Embryonic facial prominence (tissue), 1 donor: ENCODE results near the gene SLC4A7.
A peak's percentile ranks its signal among the peaks of the same experiment; 100 is the strongest.
"Not testable (repeated sequence)": the region's sequence is repeated elsewhere in the genome, so short reads cannot be mapped to it uniquely, and the experiment has no call there.

Experiments used
- DNase-seq: peaks from one replicate; pipeline ENCODE4 v3.0.0-alpha.2; 2016; ENCODE audit errors: extremely low spot score

SLC4A7 gene

GRCh38 chr3:27429909-27430308 lies 54.3 kb downstream of the SLC4A7 start:
- DNase-seq: no peak

DNA sequence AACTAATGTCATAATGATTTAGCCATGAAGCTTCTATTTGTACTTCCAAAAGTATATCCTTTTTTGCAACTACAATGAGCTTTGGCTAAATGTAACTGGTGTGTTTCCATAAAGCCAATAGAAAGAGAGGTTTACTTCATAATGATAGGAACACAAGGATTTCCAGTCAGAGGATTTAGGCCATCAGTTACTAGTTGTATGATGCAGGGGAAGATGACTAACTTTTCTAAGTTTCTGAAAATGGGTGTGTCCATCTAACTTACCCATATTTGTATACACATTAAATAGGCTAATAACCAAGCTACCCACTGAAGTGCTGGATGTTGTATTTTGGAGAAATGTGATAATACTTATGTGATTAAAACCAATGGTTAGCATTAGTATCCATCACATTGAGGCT lies 55.7 kb downstream of the SLC4A7 start:
- no peak for DNase-seq

- DNase-seq: no peak
Measured at GRCh38 chr3:27426926-27427325, 57.3 kb downstream of the SLC4A7 start.

GRCh38 chr3:27425896-27426565 lies 58.2 kb downstream of the SLC4A7 start:
- no peak for DNase-seq

DNA sequence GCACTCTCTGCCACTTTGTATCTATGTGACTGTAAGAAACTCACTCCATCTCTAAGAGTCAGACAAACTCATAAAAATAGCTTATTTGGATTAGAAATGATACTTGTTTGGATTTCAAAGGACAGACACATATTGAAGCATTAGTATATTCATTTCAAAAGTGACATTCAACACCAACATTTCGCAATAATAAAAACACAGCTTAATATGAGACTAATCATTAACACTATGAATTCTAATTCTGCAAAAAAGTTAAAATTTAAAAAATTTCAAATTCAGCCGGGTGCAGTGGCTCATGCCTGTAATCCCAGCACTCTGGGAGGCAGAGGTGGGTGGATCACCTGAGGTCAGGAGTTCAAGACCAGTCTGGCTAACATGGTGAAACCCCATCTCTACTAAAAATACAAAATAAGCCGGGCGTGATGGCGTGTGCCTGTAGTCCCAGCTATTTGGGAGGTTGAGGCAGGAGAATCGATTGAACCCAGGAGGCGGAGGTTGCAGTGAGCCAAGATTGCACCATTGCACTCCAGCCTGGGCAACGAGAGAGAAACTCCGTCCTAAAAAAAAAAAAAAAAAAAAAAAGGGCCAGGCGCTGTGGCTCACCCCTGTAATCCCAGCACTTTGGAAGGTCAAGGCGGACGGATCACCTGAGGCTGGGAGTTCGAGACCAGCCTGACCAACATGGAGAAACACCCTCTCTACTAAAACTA lies 59.2 kb downstream of the SLC4A7 start:
- not testable (repeated sequence) for DNase-seq

- no peak for DNase-seq
Measured at GRCh38 chr3:27423463-27423862, 60.7 kb downstream of the SLC4A7 start.

DNA sequence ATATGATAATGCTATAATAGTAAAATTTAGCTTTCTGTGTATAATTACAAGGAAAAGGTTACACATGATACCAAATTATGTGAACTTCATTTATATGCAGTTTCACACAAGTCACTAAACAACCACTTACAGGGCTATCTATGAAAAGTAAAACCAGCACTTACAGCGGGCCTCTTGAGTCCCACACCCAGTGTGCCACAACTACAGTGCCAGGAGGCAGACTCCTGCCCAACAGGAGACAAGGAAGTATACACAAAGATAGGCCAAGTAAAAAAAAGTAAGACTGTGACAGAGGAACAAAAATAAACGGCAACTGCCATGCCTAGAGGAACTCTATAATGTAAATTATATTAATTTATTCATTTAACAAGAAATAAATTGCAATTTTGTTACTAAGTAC lies 61.6 kb downstream of the SLC4A7 start:
- DNase-seq: no peak

DNA sequence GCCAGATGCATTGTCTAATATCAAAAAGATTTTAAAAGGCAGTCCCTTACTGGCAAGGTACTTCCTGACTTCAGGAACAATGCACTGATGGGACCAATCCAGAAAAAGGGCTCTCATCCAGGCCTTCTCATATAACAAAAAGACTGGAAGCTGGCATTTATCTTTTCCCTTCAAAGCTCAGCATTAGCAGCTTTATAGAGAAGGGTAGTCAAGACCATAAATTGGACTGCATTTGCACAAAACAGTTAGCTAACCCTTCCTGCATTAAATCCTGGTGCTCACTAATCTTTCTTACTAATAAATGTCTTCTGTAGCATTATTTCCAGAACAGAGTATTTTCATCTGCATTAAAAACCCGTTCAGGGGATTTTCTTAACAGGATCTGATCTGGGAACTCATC lies 69.0 kb downstream of the SLC4A7 start:
- no peak for DNase-seq

DNA sequence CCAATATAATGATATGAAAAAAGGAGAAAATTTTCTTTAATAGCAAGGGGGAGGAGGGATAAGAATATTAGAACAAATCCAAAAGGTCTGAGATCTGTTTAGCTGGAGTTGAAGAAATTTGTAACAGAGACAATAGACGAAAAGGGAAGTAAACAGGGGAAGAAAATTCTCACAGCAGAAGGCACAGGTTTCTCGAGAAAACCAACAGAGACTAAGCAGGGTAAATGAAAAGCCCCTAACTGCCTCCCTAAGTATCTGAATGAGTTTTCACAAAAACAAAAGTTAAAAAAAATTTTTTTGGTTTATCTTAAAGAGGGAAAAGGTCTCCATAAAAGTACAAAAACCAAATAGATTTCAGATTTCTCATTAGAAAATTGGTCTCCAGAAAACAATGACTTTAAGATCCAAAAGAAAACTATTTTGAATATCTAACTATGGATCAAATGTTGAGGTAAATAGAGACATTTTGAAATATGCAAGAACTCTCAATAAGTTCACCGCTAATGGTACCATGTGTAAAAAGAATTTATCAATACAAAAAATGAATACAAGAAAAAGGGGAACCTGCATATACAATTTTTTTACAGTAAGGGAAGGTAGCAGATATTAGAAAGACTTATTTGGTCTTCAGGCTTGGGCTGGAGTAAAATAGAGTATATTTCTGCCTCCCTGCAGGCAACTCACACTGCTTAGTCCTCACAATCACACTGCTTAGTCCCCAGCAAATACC lies 91.1 kb downstream of the SLC4A7 start:
- DNase-seq: no peak

GRCh38 chr3:27392414-27392813 lies 91.8 kb downstream of the SLC4A7 start:
- DNase-seq: not testable (repeated sequence)

DNA sequence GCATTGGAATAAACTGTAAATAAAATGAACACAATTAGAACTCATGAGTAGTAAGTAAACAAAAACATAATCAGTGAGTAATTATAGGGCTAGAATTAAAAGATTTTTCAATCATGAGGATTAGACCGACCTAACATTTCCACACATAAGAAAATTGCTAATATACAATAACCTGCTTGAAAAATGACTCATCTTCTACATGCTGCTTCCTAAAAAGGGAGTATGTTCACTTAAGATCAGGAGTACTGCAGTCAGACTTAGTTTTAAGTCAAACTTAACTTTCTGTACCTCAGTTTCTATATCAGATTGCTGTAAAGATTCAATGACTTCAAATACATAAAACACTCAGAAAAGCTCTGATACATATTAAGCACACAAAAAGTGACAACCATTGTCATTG lies 92.4 kb downstream of the SLC4A7 start:
- DNase-seq: no peak

DNA sequence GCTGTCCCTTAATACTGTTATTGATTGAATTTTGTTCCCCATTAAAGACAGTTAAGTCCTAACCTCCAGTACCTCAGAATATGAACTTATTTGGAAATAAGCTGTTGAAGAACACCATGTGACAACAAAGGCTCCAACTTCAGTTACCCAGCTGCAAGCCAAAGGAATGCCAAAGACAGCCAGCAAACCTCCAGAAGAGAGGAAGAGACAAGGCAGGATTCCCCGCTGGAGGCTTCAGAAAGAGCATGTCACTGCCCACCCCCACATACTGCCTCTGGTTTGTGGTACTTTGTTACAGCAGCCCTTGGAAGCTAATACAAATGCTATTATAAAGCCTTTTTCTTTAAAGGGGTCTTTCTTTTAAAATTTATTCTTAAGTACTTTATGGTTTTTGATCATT lies 96.6 kb downstream of the SLC4A7 start:
- DNase-seq: no peak

GRCh38 chr3:27385504-27385903 lies 98.7 kb downstream of the SLC4A7 start:
- no peak for DNase-seq

DNA sequence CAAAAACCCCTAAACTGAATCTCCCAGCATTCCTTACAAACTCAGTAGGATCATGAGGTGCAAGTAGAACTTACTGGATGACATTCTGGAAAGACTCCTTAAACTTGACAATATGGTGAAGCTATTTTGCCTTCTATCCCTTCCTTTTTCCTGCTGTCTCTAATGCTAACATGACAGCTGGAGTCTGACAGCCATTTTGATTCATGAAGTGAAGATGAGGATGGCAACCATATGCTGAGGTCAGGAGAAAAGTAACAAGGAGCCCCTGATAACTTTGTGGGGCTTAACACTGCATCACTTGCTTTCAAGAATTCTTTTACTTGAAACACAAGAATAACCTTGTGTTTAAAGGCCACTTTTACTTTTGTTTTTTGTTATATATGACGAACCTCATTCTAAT lies 100.0 kb downstream of the SLC4A7 start:
- DNase-seq: no peak

GRCh38 chr3:27380433-27381357 lies 103.5 kb downstream of the SLC4A7 start:
- DNase-seq: no peak

DNA sequence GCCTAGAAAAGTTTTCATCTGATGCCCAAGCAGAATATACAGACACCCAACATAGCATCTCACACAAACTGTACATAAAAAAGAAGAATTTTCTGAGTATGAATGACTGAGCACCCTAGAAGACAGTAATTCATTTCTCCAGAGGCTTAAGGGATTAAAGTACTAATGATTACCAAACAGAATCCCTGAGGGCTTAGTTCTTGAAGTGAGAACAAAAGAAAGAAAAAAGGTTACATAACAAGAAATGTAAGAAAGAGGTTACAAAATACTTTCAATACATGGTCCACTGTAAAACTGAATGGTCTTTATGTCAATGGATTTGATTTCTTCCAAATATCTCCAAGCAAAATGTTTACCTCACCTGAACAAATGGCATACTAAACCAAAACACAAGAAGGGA lies 105.9 kb downstream of the SLC4A7 start:
- DNase-seq: no peak

DNA sequence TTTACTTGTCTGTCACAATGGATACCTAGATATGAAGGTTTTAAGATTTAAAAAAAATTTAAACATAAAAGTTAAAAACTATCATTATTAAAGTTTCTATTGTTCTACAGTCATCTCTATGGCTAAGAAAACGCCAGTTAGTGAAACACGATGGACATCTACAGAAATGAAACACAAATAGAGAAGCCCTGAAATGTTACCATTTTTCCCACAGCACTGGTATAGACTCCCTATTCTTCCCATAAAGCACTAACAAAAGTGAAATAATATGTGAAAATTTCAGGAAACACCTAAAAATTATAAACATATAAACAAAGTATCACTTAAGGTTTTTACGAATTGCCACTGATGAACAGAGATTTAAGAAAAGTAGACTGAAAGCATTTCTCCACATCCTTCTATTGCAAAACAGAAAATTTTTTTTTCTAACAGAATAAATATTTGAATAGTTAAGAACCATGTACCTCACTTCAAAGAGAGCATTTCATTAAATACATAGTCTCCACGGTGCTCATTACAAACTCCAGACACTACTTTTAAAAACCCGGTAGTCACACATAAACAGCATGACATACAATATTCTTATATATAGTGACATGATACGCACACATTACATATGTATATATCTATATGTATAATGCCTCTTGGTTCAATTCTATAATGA lies 107.9 kb downstream of the SLC4A7 start:
- no peak for DNase-seq

DNA sequence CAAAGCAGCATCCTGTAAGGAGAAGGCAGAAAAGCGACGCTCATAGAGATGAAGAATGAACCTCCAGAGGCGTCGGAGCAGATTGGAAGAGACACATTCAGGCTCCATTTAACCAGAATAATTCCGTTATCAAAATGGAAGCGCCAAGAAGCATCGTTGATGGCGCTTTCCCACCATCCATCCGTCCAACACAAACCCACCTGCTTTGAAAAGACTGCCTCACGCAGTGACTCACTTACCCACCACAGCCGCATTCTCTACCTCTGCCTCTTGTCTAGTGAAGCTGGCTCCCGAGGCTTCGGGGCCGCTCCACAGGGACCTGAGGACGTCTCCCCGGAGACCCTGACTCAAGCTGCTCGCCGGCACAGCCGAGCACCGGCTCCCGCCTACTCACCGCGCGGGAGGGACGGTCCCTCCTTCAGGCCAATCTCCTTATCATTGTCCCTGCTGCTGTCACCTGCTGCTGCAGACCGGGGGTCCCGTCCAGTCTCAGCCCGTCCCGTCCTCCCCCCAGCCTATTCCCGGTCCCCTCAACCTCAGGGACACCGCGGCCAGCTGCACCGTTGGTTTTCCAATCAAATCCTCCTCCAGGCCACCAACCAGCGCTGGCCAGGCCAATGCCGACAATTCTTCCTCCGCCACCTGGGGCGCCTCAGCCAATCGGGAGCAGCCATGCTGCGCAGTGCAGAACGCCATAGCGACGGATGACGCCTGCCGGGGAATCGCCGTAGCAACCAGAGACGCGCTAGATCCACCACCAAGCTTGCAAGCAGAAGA lies 115.2 kb downstream of the SLC4A7 start, which contains the start of gene NEK10:
NEK10 (minus strand) TSS at position 553 of the 777 bp plus-strand sequence. CDS start 16,501 bp downstream, outside the sequence.
- DNase-seq: peak; percentile 78

GRCh38 chr3:27366062-27366591 lies 118.1 kb downstream of the SLC4A7 start:
- DNase-seq: no peak
